HG02840 (cell line): Measurements from ENCODE around the gene RAD21L1.
"Not testable (repeated sequence)": the region's sequence is repeated elsewhere in the genome, so short reads cannot be mapped to it uniquely, and the experiment has no call there.

Source experiments
- ATAC-seq: cut with Tn5 transposase; IDR thresholded peaks from one replicate; pipeline ENCODE4 v1.9.1; 2021; ENCODE audit warnings: mild to moderate bottlenecking, moderate library complexity, moderate number of reproducible peaks; ENCODE audit not compliant: unreplicated experiment, low FRiP score

The RAD21L1 gene

DNA sequence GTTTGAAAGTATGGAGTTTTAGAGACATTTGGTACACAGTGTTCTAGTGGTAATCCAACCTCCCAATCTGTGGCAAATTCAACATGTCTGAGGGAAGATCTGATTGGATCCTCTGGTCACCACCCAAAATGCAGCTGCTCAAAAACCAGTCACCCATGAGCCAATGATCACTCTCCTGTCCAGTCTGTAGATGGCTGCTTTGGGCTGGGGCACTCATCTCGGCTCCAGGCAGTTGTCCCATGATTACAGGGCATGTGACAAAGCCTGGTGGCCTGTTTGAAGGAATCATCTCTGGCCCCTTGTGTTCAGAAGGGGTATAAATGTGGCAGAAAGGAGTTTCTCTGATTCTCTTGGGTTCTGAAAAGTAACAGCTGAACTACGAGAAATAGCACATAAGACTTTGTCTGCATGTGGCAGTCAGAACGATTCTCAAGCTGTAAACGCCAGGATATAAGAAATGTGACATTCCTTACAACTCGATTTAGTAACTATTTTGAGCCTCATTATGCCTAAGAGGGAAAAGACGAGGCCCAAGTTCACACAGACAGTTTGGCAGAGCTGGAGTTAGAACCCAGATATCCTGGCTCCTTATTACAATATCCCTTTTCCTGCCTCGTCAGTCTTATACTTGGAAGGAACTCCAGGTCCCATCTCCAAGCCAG lies 26.5 kb upstream of the RAD21L1 start:
- no peak for ATAC-seq

DNA sequence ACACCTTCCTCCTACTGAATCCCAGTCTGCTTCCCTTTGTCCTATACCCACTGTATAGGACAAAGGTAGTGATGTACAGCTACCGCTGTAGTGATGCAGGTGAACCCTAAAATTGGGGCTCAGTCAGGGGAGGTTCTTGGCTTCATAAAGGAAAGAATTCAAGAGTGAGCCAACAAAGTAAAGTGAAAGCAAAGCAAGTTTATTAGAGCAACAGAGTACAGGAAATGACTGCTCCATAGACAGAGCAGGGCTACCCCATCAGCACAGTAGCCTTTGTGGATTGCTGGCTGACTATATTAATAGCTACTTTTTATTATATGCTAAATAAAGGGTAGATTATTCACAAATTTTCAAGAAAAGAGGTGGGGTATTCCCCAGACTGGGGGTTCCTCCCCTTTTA lies 25.9 kb upstream of the RAD21L1 start:
- no peak for ATAC-seq

DNA sequence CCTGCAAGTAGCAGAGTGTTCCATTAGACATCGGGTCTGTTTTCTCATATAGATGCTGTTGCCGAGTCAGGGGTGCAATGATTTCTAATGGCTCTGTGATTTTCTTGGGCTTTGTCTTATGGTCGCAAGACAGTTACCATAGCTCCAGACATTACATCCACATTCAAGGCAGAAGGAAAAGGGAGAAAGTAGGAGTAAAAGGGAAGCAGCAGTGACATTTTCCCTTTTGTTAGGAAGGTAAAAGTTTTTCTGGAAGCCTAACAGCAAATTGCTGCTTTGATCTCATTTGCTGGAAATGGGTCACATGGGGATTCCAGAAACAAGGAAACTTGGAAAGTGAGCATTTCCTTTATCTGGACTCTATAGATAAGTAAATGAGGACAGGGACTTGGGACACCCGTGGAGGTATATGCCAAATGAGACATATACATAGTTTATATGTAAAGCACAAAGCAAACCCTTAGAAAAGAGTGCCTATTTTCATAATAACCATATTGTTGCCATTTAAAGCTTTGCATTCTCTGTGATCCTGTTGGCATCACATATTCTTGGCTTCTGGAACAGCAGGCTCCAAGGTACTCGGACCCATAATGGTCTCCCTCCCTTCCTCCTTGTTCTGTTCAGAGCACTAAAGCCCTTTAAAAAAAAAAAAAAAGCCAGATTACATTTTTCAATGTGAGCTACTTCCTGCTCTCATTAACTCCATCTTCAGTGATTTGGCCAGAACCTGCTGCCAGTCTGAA lies 22.9 kb upstream of the RAD21L1 start, which contains the start of gene C20orf202:
Gene C20orf202, plus strand, starts transcription at position 693 of the 743 bp plus-strand sequence. CDS start 132 bp downstream, outside the sequence.
- ATAC-seq = no peak

DNA sequence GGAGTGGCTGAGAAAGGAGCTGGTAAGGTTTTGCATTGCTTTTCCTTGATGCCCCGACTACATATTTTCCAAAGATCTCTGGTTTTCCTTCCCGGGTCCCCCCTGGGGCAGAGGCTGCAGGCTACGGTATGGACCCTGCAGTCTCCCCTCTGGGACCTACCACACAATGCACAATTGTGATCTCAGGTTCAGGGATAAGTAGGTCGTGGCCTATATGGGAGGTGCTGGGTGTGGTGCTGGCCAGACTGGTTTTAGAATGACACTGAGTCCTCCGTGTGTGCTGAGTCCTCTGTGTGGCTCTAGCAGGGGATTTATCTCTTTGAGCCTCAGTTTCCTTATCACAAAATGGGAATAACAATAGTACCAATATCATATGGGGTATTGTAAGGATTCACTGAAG lies 22.2 kb upstream of the RAD21L1 start:
- no peak for ATAC-seq

DNA sequence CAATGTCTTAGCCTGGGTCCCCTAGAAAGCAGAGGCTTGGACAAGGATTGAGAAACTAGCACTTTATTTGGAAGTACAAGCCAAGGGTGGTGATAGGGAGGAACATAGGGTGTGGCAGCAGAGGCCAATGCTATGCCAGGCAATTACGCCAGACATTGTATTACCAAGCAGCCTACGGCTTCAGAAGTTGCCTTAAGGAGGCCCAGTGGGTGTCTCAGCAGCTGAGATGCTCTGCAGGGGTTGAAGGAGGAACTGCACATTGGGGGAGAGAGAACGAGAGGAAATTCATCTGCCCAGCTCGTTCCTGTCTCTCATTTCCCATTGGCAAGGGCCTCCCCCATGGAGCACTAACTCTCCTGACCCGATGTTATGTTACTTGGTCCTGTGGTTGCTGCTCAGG lies 21.7 kb upstream of the RAD21L1 start:
- ATAC-seq = no peak

DNA sequence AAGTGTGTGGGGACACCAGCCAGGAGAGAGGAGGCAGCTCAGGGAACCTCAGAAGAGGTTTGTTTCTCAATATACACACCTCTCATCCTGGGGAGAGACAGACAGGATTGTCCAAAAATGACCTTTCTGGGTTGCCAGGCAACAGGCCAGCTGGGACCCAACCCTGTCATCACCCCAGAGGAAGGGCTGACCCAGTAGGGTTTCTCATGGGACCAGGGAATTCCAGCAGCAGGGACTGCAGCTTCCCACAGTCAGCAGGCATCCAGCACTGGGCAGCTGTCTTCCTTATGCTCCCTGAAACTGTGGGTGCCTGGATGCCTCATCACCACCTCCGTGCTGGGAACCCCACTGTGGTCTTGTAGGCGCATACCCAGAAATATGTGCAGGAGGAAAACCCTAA lies 21.3 kb upstream of the RAD21L1 start:
- no peak for ATAC-seq

DNA sequence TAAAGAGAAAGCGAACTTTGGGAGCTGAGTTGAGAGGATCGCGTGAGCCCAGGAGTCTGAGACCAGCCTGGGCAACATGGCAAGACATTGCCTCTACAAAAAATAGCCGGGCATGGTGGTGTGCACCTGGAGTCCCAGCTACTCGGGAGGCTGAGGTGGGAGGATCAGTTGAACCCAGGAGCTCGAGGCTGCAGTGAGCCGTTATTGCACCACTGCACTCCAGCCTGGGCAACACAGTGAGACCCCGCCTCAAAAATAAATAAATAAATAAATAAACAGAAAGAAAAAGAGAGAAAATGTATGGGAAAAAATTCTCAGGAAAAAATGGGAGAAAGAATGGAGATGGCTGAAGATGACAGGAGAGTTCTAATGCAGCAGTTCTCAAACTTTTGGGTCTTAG lies 20.0 kb upstream of the RAD21L1 start:
- no peak for ATAC-seq

DNA sequence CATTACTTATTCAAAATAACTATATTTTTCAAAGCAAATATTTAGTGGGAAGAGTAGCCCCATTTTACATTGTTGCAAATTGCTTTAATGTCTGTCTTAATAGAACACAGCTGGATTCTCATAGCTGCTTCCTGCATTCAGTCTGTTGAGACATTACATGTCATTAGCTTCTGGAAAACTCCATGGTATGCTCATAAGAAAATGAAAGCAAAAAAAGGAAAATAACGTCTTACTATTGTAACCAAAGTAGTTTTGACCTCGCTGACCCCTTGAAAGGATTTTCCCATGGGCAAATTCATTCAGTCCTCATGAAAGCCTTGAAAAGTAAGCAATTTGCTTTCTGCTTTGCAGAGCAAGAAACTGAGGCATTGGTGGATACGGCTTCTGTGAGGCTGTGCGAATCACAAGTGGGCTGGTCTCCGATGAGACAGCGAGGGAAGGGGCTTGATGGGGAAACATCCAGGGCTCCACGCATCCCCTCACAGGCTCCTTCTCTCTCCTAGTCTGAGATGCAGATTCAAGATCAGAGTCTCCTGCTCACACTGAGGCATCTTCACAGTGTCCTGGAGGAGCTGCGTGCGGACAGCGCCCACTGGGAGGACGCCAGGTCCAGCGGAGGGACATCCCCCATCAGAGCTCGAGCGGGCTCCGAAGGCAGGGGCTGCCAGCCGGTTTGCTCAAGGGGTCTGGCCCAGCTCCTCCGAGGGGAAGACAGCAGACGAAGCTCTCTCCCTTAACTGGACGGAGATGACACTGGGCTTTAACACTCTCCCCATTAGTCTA lies 19.3 kb upstream of the RAD21L1 start:
- ATAC-seq = no peak

DNA sequence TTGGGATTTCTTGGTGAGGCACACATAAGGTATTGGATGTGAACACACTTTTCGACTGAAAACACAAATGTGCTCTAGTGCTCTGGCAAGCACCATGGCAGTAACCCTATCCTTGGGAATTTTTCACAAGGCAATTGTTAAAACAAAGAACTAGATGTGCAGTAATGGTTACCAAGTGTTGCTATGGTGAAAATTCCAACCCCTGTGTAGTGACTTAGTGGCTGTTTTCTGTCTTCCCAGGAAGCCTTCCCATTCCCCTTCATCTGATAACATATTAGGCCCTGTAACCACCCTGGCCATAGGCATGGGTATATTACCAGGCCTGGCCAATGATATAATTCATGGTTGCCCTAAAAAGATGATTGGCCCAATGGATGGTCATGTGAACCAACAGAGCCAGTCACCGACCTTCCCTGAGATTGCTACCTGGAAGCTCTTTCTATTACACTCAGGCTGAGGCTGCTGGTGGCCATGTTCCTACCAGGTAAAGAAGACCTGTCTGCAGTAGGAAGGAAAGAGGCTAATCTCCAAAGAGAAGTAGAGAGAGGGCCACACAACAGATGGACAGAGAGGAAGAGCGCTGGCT lies 18.5 kb upstream of the RAD21L1 start:
- no peak for ATAC-seq

DNA sequence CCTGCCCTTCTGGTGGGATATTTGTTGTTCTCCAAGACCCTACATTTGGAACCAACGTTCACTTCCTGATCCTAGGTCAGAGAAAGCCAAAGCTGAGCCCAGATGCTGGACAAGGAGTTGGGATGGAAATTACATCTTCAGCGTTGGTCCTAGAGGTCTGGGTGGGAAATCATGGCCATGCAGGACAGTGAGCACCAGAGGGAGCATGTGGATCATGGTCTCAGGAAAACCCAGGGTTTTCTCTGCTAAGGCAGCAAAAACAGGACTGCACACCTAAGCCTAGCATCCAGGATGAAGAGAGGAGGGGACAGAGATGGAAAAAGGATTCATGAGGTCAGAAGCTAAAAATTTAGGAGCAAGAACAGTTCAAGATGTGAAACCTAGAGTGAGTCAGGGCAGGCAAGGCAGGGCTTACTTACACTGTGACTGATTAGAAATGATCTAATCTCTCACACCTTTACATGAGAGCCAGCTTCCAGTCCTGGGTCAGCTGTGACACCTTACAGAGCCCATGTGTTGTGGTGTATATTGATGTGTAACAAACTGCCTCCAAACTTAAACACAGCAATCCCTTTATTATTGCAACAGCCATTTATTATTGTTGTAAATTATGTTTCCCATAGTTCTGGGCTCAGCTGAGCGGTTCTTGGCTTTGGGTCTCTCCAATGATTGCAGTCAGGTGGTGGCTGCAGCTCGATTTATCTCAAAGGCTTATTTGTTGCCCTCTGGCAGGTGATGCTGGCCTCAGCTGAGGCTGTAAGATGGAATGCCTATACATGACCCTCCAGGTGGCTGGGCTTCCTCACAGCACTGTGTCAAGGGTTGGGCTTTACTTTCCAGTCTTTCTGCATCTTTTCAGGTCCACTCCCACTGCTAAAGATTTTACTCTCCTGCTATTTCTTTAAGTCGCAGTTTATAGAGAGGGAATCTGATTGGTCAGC lies 16.1 kb upstream of the RAD21L1 start:
- no peak for ATAC-seq

DNA sequence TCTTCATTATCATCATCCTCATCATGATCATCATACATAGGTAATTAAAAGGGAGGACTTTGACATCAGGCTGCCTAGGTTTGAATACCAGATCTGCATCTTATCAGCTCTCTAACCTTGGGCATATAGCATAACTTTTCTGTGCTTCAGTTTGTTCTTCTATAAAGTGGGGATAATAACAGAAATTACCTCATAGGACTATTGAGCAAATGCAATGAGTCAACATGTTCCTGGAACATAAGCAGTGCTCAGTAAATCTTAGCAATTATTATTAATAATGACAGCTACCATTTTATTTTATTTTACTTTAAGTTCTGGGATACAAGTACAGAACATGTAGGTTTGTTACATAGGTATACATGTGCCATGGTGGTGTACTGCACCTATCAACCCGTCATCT lies 15.3 kb upstream of the RAD21L1 start:
- ATAC-seq = no peak

DNA sequence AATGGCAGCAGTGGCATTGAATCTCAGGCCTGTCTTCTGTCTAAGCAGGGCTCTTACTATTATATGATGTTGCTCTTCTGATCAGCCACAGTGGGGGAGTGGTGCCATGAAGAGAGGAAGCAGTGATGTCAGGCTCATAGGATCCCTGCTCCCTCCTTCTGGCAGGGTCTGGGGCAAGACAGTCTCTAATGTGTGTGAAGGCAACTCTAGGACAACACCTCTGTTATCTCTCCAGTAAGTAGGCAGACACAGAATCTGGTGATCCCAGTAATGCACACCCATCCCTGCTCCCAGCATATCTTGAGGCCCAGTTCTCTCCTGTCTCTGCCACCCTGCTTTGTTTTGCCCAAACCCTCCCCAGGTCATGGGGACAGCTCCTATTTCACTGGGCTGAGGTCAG lies 13.8 kb upstream of the RAD21L1 start:
- no peak for ATAC-seq

DNA sequence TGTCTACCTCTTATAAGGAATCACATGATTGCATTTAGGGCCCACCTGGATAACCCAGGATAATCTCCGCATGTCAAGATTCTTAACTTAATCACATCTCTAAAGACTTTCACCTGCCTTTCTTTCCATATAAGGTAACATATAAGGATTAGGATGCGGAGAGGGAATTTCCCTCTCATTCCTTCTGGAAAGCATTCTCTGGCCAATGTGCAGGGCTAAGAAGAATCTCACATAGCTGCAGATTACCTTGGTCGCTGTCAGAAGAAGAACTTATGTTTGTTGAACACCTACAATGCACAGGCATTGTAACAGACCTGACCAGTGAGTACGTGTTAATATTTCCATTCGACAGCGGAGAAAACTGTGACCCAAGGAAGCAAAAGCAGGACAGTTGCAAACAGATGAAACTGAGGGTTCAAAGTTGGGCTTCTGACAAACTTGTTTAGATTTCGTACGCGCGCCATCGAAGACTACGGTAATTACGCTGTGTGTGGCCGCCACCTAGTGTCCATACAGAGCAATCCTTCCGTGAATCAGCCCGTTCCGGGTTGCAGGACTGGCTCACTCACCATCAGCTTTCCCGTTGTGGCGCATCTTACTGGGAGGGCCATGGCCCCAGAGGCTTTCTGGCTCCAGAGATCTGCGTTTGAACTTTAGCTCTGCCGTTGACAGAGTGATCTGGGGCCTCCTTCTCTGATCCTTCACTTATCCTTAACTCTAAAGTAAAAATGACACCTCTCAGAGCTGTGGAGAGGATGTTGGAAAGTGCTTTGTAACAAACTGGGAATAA lies 13.0 kb upstream of the RAD21L1 start:
- no peak for ATAC-seq

DNA sequence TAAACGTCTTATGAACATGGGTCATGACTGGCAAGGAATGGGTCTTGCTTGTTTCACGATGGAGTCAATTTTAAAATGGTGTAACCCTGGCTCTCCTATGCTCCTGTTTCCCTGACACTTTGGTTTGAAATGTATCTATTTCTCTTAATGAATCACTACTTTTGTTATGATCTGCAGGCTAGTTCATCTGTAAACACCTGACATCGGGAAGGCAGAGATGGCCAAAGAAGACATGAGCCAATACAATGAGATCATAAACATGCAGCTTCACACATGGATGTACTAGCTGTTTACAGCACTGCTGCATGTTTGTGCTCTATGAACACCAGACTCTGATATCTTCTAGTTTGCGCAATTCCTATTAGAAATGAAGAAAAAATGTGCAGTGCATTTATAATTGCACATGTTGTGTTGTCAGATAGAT lies 11.0 kb upstream of the RAD21L1 start:
- ATAC-seq = no peak

DNA sequence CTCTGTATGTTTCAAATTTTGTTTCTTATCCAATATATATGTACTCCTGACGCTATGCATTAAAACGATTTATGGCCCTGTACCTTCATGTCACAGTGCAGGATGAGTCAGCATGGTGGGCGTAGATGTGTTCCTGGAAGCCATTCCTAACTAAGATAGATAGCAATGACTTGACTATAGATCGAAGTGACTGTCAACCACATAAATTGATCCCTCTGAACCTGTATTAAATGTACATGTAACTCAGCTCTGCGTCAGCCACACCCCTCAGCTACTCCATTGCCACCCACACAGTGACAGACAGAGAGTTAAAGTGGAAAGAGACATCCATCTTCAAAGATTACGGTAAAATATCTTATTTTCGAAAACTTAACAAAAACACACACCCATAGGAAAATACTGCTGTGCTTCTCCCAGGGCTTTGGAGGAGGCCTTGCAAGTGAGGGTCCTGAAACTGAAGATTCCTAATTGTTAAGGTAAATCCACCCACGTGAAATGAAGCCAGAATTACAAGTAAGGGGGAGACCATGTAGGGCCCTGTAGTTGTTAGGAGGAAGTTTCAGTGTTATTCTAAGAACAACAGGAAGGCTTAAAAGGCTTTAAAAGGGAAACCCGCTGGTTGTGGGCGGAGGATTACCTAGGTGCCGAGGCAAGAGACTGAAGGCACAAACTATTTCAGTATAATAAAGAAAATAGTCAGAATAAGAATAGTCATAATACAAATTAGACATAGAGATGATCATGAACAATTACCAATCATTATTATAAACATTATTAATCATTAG lies 10.3 kb upstream of the RAD21L1 start:
- ATAC-seq = no peak

DNA sequence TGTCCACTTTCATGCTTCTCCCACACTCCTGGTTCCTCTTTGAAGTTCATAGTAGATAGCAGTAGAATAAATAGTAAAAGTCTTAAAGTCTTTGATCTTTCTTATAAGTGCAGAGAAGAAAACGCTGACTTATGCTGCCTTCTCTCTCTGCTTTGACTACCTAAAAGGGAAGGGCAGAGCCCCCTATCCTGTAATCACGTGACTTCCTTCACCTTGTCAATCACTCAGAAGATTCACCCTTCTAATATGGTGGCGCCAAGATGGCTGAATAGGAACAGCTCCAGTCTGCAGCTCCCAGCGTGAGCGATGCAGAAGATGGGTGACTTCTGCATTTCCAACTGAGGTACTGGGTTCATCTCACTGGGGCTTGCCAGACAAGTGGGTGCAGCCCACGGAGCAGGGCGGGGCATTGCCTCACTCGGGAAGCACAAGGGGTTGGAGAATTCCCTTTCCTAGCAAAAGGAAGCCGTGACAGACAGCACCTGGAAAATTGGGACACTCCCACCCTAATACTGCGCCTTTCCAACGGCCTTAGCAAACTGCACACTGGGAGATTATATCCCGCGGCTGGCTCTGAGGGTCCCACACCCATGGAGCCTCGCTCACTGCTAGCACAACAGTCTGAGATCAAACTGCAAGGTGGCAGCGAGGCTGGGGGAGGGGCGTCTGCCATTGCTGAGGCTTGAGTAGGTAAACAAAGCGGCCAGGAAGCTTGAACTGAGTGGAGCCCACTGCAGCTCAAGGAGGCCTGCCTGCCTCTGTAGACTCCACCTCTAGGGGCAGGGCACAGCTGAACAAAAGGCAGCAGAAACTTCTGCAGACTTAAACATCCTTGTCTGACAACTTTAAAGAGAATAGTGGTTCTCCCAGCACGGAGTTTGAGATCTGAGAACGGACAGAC lies 9.1 kb upstream of the RAD21L1 start:
- not testable (repeated sequence) for ATAC-seq

DNA sequence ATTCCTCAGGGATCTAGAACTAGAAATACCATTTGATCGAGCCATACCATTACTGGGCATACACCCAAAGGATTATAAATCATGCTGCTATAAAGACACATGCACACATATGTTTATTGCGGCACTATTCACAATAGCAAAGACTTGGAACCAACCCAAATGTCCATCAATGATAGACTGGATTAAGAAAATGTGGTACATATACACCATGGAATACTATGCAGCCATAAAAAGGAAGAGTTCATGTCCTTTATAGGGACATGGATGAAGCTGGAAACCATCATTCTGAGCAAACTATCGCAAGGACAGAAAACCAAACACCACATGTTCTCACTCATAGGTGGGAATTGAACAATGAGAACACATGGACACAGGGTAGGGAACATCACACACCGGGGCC lies 3.1 kb upstream of the RAD21L1 start:
- not testable (repeated sequence) for ATAC-seq
